Natural killer cell (primary cell): ENCODE data around the gene ING2. TPM values are rescaled to one million over a fixed set of nuclear protein-coding genes. Genes with fewer than 3 reads are reported as not detected.

Source experiments
- ATAC-seq, 3 donors: fragments of 150-1000 bp in 2 of 3; fragments of 200-7000 bp in 1 of 3; cut with Tn5 transposase; 1 replicate in 1 of 3; 2 replicates in 2 of 3; pipeline ENCODE4 v1.10.0; 2021; ENCODE audit warnings: mild to moderate bottlenecking in 2 of 3, moderate library complexity in 2 of 3
- DNase-seq, 2 donors: peaks; one replicate each; pipeline versions ENCODE4 v3.0.0 to v3.0.0-alpha.2; 2013 to 2021; ENCODE audit warnings: mixed read lengths in 1 of 2
- H3K27ac ChIP-seq: one replicate; pipeline ENCODE4 v1.5.1; 2013; ENCODE audit warnings: mild to moderate bottlenecking, low read length
- H3K27me3 ChIP-seq: one replicate; pipeline ENCODE4 v1.6.1; 2013; ENCODE audit warnings: low read length; ENCODE audit not compliant: control insufficient read depth, insufficient read depth
- H3K36me3 ChIP-seq: one replicate; pipeline ENCODE4 v1.6.1; 2013; ENCODE audit warnings: low read length; ENCODE audit not compliant: control insufficient read depth, insufficient read depth
- H3K4me1 ChIP-seq: one replicate; pipeline ENCODE4 v1.6.1; 2013; ENCODE audit warnings: low read length; ENCODE audit not compliant: control insufficient read depth, insufficient read depth
- H3K4me3 ChIP-seq: one replicate; pipeline ENCODE4 v1.5.1; 2013; ENCODE audit warnings: low read length
- H3K9me3 ChIP-seq: one replicate; pipeline ENCODE4 v1.6.1; 2013; ENCODE audit warnings: low read length; ENCODE audit not compliant: control insufficient read depth, insufficient read depth
- H3K27ac Mint-ChIP-seq, 2 donors: one replicate each; pipeline ENCODE4 v1.8.0; 2022; ENCODE audit warnings: mild to moderate bottlenecking in 2 of 2, mixed read lengths in 2 of 2, moderate library complexity in 1 of 2
- H3K27me3 Mint-ChIP-seq, 2 donors: one replicate each; pipeline ENCODE4 v1.8.0; 2022; ENCODE audit warnings: low read depth in 2 of 2, mixed read lengths in 2 of 2
- H3K36me3 Mint-ChIP-seq: one replicate; pipeline ENCODE4 v1.8.0; 2022; ENCODE audit warnings: mixed read lengths
- H3K4me1 Mint-ChIP-seq, 2 donors: one replicate each; pipeline ENCODE4 v1.8.0; 2022; ENCODE audit warnings: mixed read lengths in 2 of 2
- H3K4me3 Mint-ChIP-seq: one replicate; pipeline ENCODE4 v1.8.0; 2022; ENCODE audit warnings: mild to moderate bottlenecking, moderate library complexity, mixed read lengths
- H3K9me3 Mint-ChIP-seq, 2 donors: one replicate each; pipeline ENCODE4 v1.8.0; 2022; ENCODE audit warnings: mixed read lengths in 2 of 2
- WGBS: methylation state at CpG from one replicate; pipeline ENCODE4 v1.1.7; 2013; ENCODE audit warnings: missing lambda C conversion rate; ENCODE audit not compliant: insufficient coverage; 5-methylcytosine and 5-hydroxymethylcytosine counted together
- intact Hi-C: fragments of 100-400 bp; cut with micrococcal nuclease; formaldehyde crosslinking; loops from one replicate; pipeline ENCODE4 v1.14.2; 2022
- total RNA-seq, 4 donors: library from RNA; stranded (reverse); fragments of 120-200 nt in 1 of 4; gene quantifications; one replicate each; pipeline versions ENCODE4 v1.2.3 to v1.2.4, GENCODE V29; 2013 to 2022
- TF ChIP-seq, protein P1 (sequence below): fragments of 200-600 bp; IDR thresholded peaks from one replicate; pipeline ENCODE4 v1.8.0; 2022; ENCODE audit warnings: antibody characterized with exemption

Gene ING2
- total RNA-seq, 3 donors from 2014 or later (not counting 1 experiment from before 2014, with no cell fraction given) = 7.2 to 17.1 (median 10.9) TPM

DNA sequence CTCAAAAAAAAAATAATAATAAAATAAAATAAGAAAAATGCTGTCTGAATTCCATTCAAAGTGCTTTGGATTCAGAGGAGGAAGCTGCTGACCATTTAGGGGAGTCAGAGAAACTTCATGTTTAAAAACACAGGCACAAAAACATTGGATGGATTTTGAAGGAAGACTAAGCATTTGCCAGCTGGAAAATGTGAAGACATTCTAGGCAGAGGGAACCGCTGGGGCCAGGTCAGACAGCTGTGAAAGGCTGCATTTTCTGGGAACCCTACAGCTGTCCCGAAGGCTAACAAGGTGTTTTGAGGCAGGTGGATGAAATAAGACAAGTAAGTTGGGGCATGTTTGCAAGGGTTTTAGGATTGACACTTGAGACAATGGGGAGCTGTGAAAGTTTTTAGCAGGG is 38.6 kb downstream of the ING2 start:
- Mint-ChIP-seq H3K27me3 (peaks cover 11 to 20% of the 10 kb centered on the region in 2 donors), H3K27ac (no peak overlapping the region), H3K4me1 (no peaks in the 10 kb centered on the region), H3K9me3 (peaks cover 0 to 4% of the 10 kb centered on the region in 2 donors), H3K36me3 (no peaks in the 10 kb centered on the region), H3K4me3 (no peak overlapping the region)
- Histone ChIP-seq H3K36me3 (no peaks in the 10 kb centered on the region), H3K4me3 (no peak overlapping the region), H3K4me1 (no peaks in the 10 kb centered on the region), H3K27me3 (peaks cover 2% of the 10 kb centered on the region), H3K27ac (no peak overlapping the region), H3K9me3 (no peaks in the 10 kb centered on the region)
- intact Hi-C loops = no loop called here
- ATAC-seq (no peak), DNase-seq (no peak)
- 89% methylated on average over 2 of the region's 2 CpGs for WGBS
- TF ChIP-seq, protein P1, sequence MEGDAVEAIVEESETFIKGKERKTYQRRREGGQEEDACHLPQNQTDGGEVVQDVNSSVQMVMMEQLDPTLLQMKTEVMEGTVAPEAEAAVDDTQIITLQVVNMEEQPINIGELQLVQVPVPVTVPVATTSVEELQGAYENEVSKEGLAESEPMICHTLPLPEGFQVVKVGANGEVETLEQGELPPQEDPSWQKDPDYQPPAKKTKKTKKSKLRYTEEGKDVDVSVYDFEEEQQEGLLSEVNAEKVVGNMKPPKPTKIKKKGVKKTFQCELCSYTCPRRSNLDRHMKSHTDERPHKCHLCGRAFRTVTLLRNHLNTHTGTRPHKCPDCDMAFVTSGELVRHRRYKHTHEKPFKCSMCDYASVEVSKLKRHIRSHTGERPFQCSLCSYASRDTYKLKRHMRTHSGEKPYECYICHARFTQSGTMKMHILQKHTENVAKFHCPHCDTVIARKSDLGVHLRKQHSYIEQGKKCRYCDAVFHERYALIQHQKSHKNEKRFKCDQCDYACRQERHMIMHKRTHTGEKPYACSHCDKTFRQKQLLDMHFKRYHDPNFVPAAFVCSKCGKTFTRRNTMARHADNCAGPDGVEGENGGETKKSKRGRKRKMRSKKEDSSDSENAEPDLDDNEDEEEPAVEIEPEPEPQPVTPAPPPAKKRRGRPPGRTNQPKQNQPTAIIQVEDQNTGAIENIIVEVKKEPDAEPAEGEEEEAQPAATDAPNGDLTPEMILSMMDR = no peak

DNA sequence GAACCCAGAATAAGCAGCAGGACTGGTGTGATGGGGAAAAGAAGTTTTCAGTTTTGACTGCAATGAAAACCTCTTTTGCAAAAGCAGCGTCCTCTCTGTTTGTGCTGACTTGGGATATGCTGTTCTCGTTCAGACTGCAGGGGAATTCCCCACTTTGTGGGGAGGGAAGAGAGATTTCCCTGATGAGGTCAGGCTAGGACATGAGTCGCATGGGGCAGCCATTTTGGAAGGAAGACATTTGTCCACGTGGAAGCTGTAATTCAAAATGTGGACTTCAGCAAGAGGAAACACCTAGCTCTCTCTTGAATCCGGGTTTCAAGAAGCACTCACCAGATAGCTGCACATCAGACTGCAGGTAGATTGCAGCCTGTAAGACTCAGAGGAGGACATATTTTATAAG is 39.3 kb downstream of the ING2 start:
- H3K4me3 ChIP-seq = no peak overlapping the region
- intact Hi-C loops = no loop called here
- H3K27ac Mint-ChIP-seq = no peak overlapping the region
- peaks cover 2% of the 10 kb centered on the region for H3K27me3 ChIP-seq
- no peaks in the 10 kb centered on the region for H3K36me3 ChIP-seq
- WGBS = 86% methylated on average over 5 of the region's 5 CpGs
- H3K36me3 Mint-ChIP-seq = no peaks in the 10 kb centered on the region
- H3K9me3 ChIP-seq = no peaks in the 10 kb centered on the region
- peaks cover 0 to 4% of the 10 kb centered on the region in 2 donors for H3K9me3 Mint-ChIP-seq
- no peaks in the 10 kb centered on the region for H3K4me1 ChIP-seq
- ATAC-seq = no peak
- TF ChIP-seq, protein P1 = no peak
- H3K27me3 Mint-ChIP-seq = peaks cover 18 to 24% of the 10 kb centered on the region in 2 donors
- no peak for DNase-seq
- H3K4me1 Mint-ChIP-seq = no peaks in the 10 kb centered on the region
- no peak overlapping the region for H3K27ac ChIP-seq
- no peak overlapping the region for H3K4me3 Mint-ChIP-seq

DNA sequence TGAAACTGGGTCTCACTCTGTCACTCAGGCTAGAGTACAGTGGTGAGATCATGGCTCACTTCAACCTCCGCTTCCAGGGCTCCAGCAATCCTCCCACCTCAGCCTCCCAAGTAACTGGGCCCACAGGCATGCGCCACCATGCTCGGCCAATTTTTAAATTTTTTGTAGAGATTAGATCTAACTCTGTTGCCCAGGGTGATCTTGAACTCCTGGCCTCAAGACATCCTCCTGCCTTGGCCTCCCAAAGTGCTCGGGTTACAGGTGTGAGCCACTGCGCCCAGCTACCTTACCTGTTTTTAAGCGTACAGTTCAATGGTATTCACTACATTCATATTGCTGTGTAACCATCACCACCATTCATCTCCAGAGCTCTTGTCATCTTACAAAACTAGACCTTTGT is 41.5 kb downstream of the ING2 start:
- H3K27ac ChIP-seq = no peak overlapping the region
- ATAC-seq = no peak
- intact Hi-C loops = no loop called here

More for the DNA sequence above, 41.5 kb downstream of the ING2 start:
- H3K27me3 Mint-ChIP-seq = peaks cover 25 to 27% of the 10 kb centered on the region in 2 donors
- Histone ChIP-seq H3K9me3 (no peaks in the 10 kb centered on the region), H3K4me3 (no peak overlapping the region), H3K27me3 (no peaks in the 10 kb centered on the region), H3K4me1 (no peaks in the 10 kb centered on the region), H3K36me3 (no peaks in the 10 kb centered on the region)
- no peak overlapping the region for H3K4me3 Mint-ChIP-seq
- H3K27ac Mint-ChIP-seq = no peak overlapping the region
- H3K4me1 Mint-ChIP-seq = no peaks in the 10 kb centered on the region
- peaks cover 0 to 4% of the 10 kb centered on the region in 2 donors for H3K9me3 Mint-ChIP-seq
- 94% methylated on average over 6 of the region's 6 CpGs for WGBS
- DNase-seq = no peak
- TF ChIP-seq, protein P1 = no peak
- H3K36me3 Mint-ChIP-seq = no peaks in the 10 kb centered on the region
